HG02981 (cell line): Measurements from ENCODE around the gene BCL2L13.
A peak's percentile ranks its signal among the peaks of the same experiment; 100 is the strongest.
"Not testable (repeated sequence)": the region's sequence is repeated elsewhere in the genome, so short reads cannot be mapped to it uniquely, and the experiment has no call there.

Experiments used
- ATAC-seq: cut with Tn5 transposase; IDR thresholded peaks from one replicate; pipeline ENCODE4 v1.9.1; 2021; ENCODE audit warnings: mild to moderate bottlenecking, moderate library complexity; ENCODE audit not compliant: unreplicated experiment

Gene BCL2L13

GRCh38 chr22:17694193-17694592 is 55.6 kb downstream of the BCL2L13 start:
- no peak for ATAC-seq

- ATAC-seq, result no peak
Observed at GRCh38 chr22:17694752-17695151, 56.2 kb downstream of the BCL2L13 start.

- no peak for ATAC-seq
Observed at GRCh38 chr22:17695986-17696385, 57.4 kb downstream of the BCL2L13 start.

- not testable (repeated sequence) for ATAC-seq
Observed at GRCh38 chr22:17697196-17697595, 58.6 kb downstream of the BCL2L13 start.

- not testable (repeated sequence) for ATAC-seq
Observed at GRCh38 chr22:17698276-17698675, 59.7 kb downstream of the BCL2L13 start.

- ATAC-seq, result no peak
Observed at GRCh38 chr22:17698948-17699347, 60.4 kb downstream of the BCL2L13 start.

DNA sequence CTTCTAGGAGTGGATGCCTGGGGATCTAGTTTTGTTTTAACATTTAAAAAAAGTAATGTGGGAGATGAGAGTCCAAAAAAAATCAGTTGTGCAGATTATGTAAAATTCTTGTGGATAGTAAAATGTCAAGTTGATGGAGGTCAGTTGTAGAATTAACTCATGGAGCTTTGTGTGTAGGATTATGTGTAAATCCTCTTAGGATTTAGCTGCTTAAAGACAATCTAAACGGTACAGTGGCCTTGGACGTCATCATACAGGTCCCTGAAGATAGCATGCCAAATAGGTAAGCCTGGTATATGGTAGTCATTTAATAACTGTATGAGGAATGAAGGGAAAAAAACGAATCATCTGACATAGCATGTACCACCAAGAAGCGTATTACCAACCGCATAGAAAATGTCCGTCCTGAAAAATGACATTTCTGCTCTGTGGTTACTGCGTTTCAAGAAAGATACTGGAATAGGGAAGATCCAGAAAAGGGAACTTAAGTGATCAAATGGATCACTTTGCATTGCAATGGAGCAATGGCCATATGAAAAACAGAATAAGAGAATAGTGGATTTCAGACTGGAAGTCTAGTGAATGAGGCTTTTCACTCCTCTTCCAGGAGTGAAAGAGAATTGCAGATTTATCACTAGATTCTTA is 61.3 kb downstream of the BCL2L13 start:
- no peak for ATAC-seq

- no peak for ATAC-seq
Observed at GRCh38 chr22:17700778-17701177, 62.2 kb downstream of the BCL2L13 start.

GRCh38 chr22:17703811-17704210 is 65.3 kb downstream of the BCL2L13 start:
- no peak for ATAC-seq

- no peak for ATAC-seq
Observed at GRCh38 chr22:17705546-17705945, 67.0 kb downstream of the BCL2L13 start.

DNA sequence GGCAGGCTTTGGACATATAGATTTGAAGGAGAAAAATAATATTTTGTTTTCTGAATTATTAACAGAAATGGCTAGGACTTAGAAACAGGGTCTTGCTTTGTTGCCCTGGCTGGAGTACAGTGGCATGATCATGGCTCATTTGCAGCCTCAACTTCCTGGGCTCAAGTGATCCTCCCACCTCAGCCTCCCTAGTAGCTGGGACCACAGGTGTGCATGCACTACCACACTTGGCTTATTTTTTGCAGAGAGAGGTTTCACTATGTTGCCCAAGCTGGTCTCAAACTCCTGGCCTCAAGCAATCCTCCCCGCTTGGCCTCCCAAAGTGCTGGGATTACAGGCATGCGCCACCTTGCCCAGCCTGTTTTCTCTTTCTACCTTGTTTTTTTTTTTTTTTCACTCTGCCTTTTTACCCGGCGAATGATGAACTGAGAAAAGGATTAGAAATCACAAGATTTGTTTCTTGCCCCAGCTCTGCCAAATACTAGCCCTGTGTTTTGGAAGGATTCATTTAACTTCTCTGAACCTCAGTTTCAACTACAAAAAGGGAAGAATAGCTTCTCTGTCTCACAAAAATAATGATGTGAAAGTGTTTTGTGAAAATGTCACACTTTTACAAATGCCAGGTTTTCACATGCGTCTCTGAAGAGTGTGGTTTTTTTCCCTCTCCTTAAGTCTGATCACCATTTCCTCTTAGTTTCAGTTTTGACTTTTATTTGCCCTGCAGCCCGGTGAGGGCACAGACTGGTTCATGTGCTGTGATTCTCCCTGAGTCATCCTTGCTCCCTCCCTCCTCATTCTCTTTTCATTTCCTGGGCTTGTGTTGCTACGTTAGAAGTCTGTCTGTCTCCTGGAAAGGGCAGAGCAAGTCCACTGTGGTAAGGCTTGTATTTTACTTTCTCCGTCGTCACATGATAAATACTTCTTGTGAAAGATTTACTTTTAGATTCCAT is 67.7 kb downstream of the BCL2L13 start:
- ATAC-seq, result peak; percentile 76

GRCh38 chr22:17706947-17707346 is 68.4 kb downstream of the BCL2L13 start:
- no peak for ATAC-seq

- no peak for ATAC-seq
Observed at GRCh38 chr22:17707526-17707925, 69.0 kb downstream of the BCL2L13 start.

DNA sequence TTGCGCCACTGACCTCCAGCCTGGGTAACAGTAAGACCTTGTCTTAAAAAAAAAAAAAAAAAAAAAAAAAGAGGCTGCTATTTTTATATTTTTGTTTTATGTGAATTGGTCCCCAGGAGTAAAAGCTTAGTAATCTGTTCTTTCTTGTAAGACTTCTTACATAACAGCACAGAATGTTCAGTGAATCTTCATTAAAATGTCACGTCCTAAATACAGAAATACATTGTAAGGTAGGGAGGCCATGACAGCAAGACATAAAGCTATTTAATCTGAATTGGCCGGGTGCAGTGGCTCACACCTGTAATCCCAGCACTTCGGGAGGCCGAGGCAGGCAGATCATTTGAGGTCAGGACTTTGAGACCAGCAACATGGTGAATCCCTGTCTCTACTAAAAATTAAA is 71.5 kb downstream of the BCL2L13 start:
- no peak for ATAC-seq

DNA sequence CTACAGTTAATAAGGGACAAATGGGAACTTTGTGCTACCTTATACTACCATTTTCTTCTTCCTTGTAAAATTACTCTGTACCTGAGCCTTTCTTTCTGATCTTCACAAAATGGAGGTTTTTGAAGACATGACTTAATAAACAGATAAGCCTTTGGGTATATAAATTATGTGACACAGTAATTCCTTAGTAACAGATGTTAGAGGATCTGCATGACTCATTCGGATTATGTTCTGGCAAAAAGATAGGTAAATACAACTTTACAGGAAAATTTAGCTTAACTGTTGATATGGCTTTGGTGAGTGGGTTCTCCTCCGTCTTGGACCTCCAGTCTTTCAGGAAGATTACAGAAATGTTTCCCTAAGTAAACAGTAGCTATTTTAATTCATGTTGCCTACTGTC is 73.9 kb downstream of the BCL2L13 start:
- no peak for ATAC-seq

DNA sequence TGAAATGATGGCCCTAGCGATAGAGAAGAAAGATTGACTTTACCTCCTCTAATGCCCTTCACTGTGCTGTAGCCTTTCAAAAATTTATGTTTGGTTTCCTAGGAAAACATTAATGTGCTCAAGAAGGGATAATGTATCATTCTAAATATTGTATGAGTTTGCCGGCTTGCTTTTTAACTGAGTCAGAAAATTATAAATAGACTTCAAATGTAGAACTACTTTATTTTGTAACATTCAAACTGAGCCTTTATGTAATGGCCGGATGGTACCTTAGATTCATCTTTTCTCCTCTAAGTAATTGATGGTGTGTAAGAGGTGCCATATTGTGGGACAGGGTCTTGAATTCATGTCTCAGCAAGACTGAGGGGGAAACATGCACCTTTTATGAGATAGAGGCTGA is 78.0 kb downstream of the BCL2L13 start:
- ATAC-seq, result no peak

- ATAC-seq, result no peak
Observed at GRCh38 chr22:17717708-17718107, 79.2 kb downstream of the BCL2L13 start.

- ATAC-seq, result no peak
Observed at GRCh38 chr22:17719911-17720310, 81.4 kb downstream of the BCL2L13 start.

GRCh38 chr22:17724241-17724640 is 85.7 kb downstream of the BCL2L13 start:
- no peak for ATAC-seq

DNA sequence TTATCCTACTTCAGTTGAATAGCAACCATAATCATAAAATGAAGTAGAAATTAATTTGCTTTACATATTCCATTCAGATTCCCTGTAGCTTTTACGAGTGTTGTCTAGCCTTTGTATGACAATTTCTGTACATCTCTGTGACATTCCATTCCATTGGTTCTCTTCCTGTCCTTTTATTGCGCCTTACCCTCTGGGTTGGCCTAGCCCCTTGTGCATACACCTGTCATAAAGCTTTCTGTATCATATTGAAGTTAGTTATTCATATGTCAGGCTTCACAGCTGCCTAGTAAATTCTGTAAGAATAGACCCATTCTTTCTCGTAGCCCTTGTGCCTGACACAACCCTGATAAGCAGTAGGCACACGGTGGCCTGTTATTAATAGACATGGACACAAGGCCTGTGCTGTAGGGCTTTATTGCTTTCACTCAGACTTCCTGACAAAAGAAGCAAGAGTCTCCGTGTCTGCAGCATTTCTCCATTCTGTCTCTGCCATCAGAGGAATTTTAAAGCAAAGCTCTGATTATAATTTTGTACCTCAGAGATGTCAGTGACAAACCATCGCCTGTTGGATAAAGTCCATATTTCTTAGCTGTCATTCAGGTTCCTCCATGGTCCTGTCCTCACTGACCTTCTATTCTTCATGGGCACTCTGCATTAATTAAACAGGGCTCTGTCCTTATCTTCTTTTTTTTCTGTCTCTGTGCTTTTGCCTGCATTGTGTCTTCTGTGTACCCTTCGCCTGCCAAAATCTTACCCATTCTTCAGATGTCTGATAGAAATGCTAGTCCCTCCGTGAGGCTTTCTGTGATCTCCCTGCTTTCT is 86.3 kb downstream of the BCL2L13 start:
- ATAC-seq, result no peak

DNA sequence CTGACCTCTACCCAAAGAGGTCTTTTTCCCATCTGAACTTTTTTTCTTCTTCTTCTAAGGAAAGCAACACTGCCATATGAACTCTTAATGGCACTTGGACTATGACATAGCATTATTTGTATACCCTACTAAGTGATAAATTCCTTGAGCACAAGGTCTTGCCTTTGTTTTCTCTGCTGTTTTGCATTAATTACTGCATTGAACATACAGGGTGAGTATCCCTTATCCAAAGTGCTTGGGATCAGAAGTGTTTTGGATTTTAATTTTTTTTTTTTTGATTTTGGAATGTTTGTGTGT is 86.9 kb downstream of the BCL2L13 start:
- no peak for ATAC-seq
